Measurements from ENCODE around the gene LSM10.

GRCh38 chr1:36417931-36418330 lies 20.2 kb upstream of the LSM10 start:
- TF ChIP-seq, protein P1, sequence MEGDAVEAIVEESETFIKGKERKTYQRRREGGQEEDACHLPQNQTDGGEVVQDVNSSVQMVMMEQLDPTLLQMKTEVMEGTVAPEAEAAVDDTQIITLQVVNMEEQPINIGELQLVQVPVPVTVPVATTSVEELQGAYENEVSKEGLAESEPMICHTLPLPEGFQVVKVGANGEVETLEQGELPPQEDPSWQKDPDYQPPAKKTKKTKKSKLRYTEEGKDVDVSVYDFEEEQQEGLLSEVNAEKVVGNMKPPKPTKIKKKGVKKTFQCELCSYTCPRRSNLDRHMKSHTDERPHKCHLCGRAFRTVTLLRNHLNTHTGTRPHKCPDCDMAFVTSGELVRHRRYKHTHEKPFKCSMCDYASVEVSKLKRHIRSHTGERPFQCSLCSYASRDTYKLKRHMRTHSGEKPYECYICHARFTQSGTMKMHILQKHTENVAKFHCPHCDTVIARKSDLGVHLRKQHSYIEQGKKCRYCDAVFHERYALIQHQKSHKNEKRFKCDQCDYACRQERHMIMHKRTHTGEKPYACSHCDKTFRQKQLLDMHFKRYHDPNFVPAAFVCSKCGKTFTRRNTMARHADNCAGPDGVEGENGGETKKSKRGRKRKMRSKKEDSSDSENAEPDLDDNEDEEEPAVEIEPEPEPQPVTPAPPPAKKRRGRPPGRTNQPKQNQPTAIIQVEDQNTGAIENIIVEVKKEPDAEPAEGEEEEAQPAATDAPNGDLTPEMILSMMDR (IDR thresholded peaks at IDR 0.05) = no peak
- TF ChIP-seq EP300 (IDR thresholded peaks at IDR 0.05) (no peak), POLR2A (IDR thresholded peaks at IDR 0.05) (no peak)
